SK-N-SH treated with all-trans-retinoic acid at 6 μM for 48 hours (cell line): ENCODE data around the gene DSCAM.

Experiments used
- ATAC-seq: fragments of 200-7000 bp; cut with Tn5 transposase; 3 replicates; pipeline ENCODE4 v1.9.1; 2020; ENCODE audit warnings: mild to moderate bottlenecking, moderate library complexity
- ARNTL ChIP-seq: fragments of 450-650 bp; formaldehyde crosslinking; IDR thresholded peaks from 2 replicates; pipeline ENCODE4 v1.5.0; 2020; ENCODE audit warnings: low read depth, mild to moderate bottlenecking, moderate library complexity, borderline replicate concordance
- BACH2 ChIP-seq: fragments of 250-450 bp; sonication (Bioruptor Pico); IDR thresholded peaks from 2 replicates; pipeline ENCODE4 v1.9.0; 2021; ENCODE audit warnings: mild to moderate bottlenecking, borderline replicate concordance
- CSRNP3 ChIP-seq: fragments of 250-450 bp; sonication (Bioruptor Pico); IDR thresholded peaks from 2 replicates; pipeline ENCODE4 v1.5.1; 2021; ENCODE audit warnings: mild to moderate bottlenecking, moderate library complexity
- ESRRG ChIP-seq: fragments of 250-450 bp; sonication (Bioruptor Pico); IDR thresholded peaks from 2 replicates; pipeline ENCODE4 v1.6.1; 2021; ENCODE audit warnings: mild to moderate bottlenecking
- GLIS3 ChIP-seq: fragments of 250-450 bp; sonication (Bioruptor Pico); IDR thresholded peaks from 2 replicates; pipeline ENCODE4 v1.5.0; 2020; ENCODE audit warnings: mild to moderate bottlenecking, moderate library complexity
- ISL1 ChIP-seq: fragments of 250-450 bp; sonication (Bioruptor Pico); IDR thresholded peaks from 2 replicates; pipeline ENCODE4 v2.1.2; 2022; ENCODE audit warnings: mild to moderate bottlenecking, moderate library complexity
- OSR1 ChIP-seq: fragments of 250-450 bp; sonication (Bioruptor Pico); IDR thresholded peaks from 2 replicates; pipeline ENCODE4 v1.8.0; 2022; ENCODE audit warnings: moderate library complexity, mild to moderate bottlenecking, inconsistent platforms
- PATZ1 ChIP-seq: fragments of 250-450 bp; sonication (Bioruptor Pico); IDR thresholded peaks from 2 replicates; pipeline ENCODE4 v1.8.0; 2020; ENCODE audit warnings: mild to moderate bottlenecking, moderate library complexity, borderline replicate concordance
- RARB ChIP-seq: fragments of 250-450 bp; sonication (Bioruptor Pico); IDR thresholded peaks from 2 replicates; pipeline ENCODE4 v1.8.0; 2021; ENCODE audit warnings: mild to moderate bottlenecking, moderate library complexity
- SNAI2 ChIP-seq: fragments of 250-450 bp; sonication (Bioruptor Pico); IDR thresholded peaks from 2 replicates; pipeline ENCODE4 v1.5.0; 2020; ENCODE audit warnings: mild to moderate bottlenecking, moderate library complexity
- TCF4 ChIP-seq: fragments of 250-450 bp; sonication (Bioruptor Pico); IDR thresholded peaks from 2 replicates; pipeline ENCODE4 v1.8.0; 2021; ENCODE audit warnings: mild to moderate bottlenecking, moderate library complexity, borderline replicate concordance
- TOX ChIP-seq: fragments of 250-450 bp; sonication (Bioruptor Pico); IDR thresholded peaks from 2 replicates; pipeline ENCODE4 v1.8.0; 2021; ENCODE audit warnings: mild to moderate bottlenecking, moderate library complexity, borderline replicate concordance
- TSHZ2 ChIP-seq: fragments of 250-450 bp; sonication (Bioruptor Pico); IDR thresholded peaks from 2 replicates; pipeline ENCODE4 v1.5.0; 2020; ENCODE audit warnings: mild to moderate bottlenecking, moderate library complexity
- ZC3H10 ChIP-seq: fragments of 250-450 bp; sonication (Bioruptor Pico); IDR thresholded peaks from 2 replicates; pipeline ENCODE4 v1.5.1; 2021; ENCODE audit warnings: mild to moderate bottlenecking, moderate library complexity
- ZFP3 ChIP-seq: fragments of 250-450 bp; sonication (Bioruptor Pico); IDR thresholded peaks from 2 replicates; pipeline ENCODE4 v1.5.0; 2020; ENCODE audit warnings: mild to moderate bottlenecking, moderate library complexity
- ZFP30 ChIP-seq: fragments of 450-650 bp; formaldehyde crosslinking; IDR thresholded peaks from 2 replicates; pipeline ENCODE4 v1.5.0; 2022; ENCODE audit warnings: mild to moderate bottlenecking, moderate library complexity
- ZNF565 ChIP-seq: fragments of 450-650 bp; formaldehyde crosslinking; conservative IDR thresholded peaks from 2 replicates; pipeline ENCODE4 v1.5.0; 2020; ENCODE audit warnings: low read depth, mild to moderate bottlenecking, moderate library complexity
- ZNF70 ChIP-seq: fragments of 450-650 bp; formaldehyde crosslinking; IDR thresholded peaks from 2 replicates; pipeline ENCODE4 v1.5.0; 2020; ENCODE audit warnings: mild to moderate bottlenecking, moderate library complexity

DSCAM gene

GRCh38 chr21:40562242-40563002 is 284.5 kb downstream of the DSCAM start:
- TF ChIP-seq TSHZ2 (CRISPR knock-in tag), result no peak
- no peak for TF ChIP-seq SNAI2 (CRISPR knock-in tag)
- TF ChIP-seq ARNTL (CRISPR knock-in tag), result no peak
- ATAC-seq, result no peak

- TF ChIP-seq ISL1, result no peak
- no peak for TF ChIP-seq CSRNP3 (CRISPR knock-in tag)
- TF ChIP-seq TOX (CRISPR knock-in tag), result no peak
- no peak for TF ChIP-seq ZNF70 (CRISPR knock-in tag)
- no peak for TF ChIP-seq TCF4 (CRISPR knock-in tag)
- TF ChIP-seq OSR1, result no peak
- no peak for TF ChIP-seq ESRRG (CRISPR knock-in tag)
- ATAC-seq, result no peak
Observed at GRCh38 chr21:40556442-40556968, 290.5 kb downstream of the DSCAM start.

GRCh38 chr21:40555021-40555528 is 291.9 kb downstream of the DSCAM start:
- no peak for TF ChIP-seq ZFP30 (CRISPR knock-in tag)
- TF ChIP-seq ISL1, result peak; percentile 68
- no peak for TF ChIP-seq ESRRG (CRISPR knock-in tag)
- TF ChIP-seq ZFP3, result no peak
- no peak for TF ChIP-seq SNAI2 (CRISPR knock-in tag)
- TF ChIP-seq TOX (CRISPR knock-in tag), result no peak
- peak; percentile 75 for TF ChIP-seq TCF4 (CRISPR knock-in tag)
- peak; percentile 68; the same call in 1 of the 2 replicates for TF ChIP-seq TSHZ2 (CRISPR knock-in tag)
- TF ChIP-seq PATZ1 (CRISPR knock-in tag), result no peak
- no peak for ATAC-seq

GRCh38 chr21:40553781-40554180 is 293.2 kb downstream of the DSCAM start:
- no peak for ATAC-seq
- TF ChIP-seq RARB (no peak), ZNF565 (CRISPR knock-in tag) (no peak), ARNTL (CRISPR knock-in tag) (no peak), ESRRG (CRISPR knock-in tag) (no peak), ISL1 (no peak), OSR1 (no peak), TSHZ2 (CRISPR knock-in tag) (no peak), ZNF70 (CRISPR knock-in tag) (no peak), ZFP30 (CRISPR knock-in tag) (no peak), CSRNP3 (CRISPR knock-in tag) (no peak), SNAI2 (CRISPR knock-in tag) (no peak), GLIS3 (CRISPR knock-in tag) (no peak), BACH2 (CRISPR knock-in tag) (no peak), ZC3H10 (CRISPR knock-in tag) (no peak)
